GM21737 (cell line): ENCODE measurements around the gene KCNH6.

Source experiments
- ATAC-seq: cut with Tn5 transposase; IDR thresholded peaks from one replicate; pipeline ENCODE4 v1.9.1; 2021; ENCODE audit warnings: mild to moderate bottlenecking, moderate library complexity; ENCODE audit not compliant: unreplicated experiment

Gene KCNH6

GRCh38 chr17:63506627-63507026, 16.5 kb upstream of the KCNH6 start:
- ATAC-seq = no peak

GRCh38 chr17:63511331-63511730, 11.8 kb upstream of the KCNH6 start:
- no peak for ATAC-seq

- no peak for ATAC-seq
These were observed 10.8 kb upstream of the KCNH6 start for GRCh38 chr17:63512388-63512787.

GRCh38 chr17:63512896-63513644, 10.1 kb upstream of the KCNH6 start:
- no peak for ATAC-seq

- no peak for ATAC-seq
These were observed 8.7 kb upstream of the KCNH6 start for GRCh38 chr17:63514477-63514876.

GRCh38 chr17:63514974-63515373, 8.2 kb upstream of the KCNH6 start:
- no peak for ATAC-seq

GRCh38 chr17:63515426-63515825, 7.7 kb upstream of the KCNH6 start:
- no peak for ATAC-seq

- no peak for ATAC-seq
These were observed 6.0 kb upstream of the KCNH6 start for GRCh38 chr17:63516910-63517824.

GRCh38 chr17:63517825-63518534, 5.2 kb upstream of the KCNH6 start:
- no peak for ATAC-seq

GRCh38 chr17:63519116-63519881, 3.9 kb upstream of the KCNH6 start:
- no peak for ATAC-seq

GRCh38 chr17:63519972-63520882, 2.9 kb upstream of the KCNH6 start:
- ATAC-seq = no peak

GRCh38 chr17:63524051-63524450, 893 bp downstream of the KCNH6 start:
- no peak for ATAC-seq

- no peak for ATAC-seq
These were observed 2.2 kb downstream of the KCNH6 start for GRCh38 chr17:63525190-63525946.

- ATAC-seq = no peak
These were observed 3.7 kb downstream of the KCNH6 start for GRCh38 chr17:63526861-63527260.

- no peak for ATAC-seq
These were observed 5.0 kb downstream of the KCNH6 start for GRCh38 chr17:63528183-63528582.

- no peak for ATAC-seq
These were observed 6.8 kb downstream of the KCNH6 start for GRCh38 chr17:63529711-63530556.

- no peak for ATAC-seq
These were observed 7.4 kb downstream of the KCNH6 start for GRCh38 chr17:63530557-63531021.
